Kidney (tissue), 14 donors: ENCODE measurements around the gene DENND4A. TPM values are rescaled to one million over a fixed set of nuclear protein-coding genes. Genes with fewer than 3 reads are reported as not detected.

Experiments used
- DNase-seq, 5 donors: peaks; one replicate each; pipeline ENCODE4 v3.0.0-alpha.2; 2013 to 2020
- FAIRE-seq: peaks from 2 replicates; lab custom pipeline; 2012; peaks lifted over from hg19 to GRCh38; lab: Jason Lieb, UNC
- H3K27ac ChIP-seq, 2 donors: one replicate each; pipeline ENCODE4 v1.7.0; 2013; ENCODE audit warnings: low read depth in 2 of 2, low read length in 2 of 2, inconsistent platforms in 1 of 2
- H3K27me3 ChIP-seq: one replicate; pipeline ENCODE4 v1.7.1; 2013; ENCODE audit warnings: low read length, inconsistent platforms; ENCODE audit not compliant: control insufficient read depth, insufficient read depth
- H3K36me3 ChIP-seq, 3 donors: one replicate each; pipeline versions ENCODE4 v1.7.0 to v1.7.1; 2013; ENCODE audit warnings: low read length in 3 of 3, control low read depth in 1 of 3, inconsistent platforms in 1 of 3; ENCODE audit not compliant: insufficient read depth in 3 of 3, control insufficient read depth in 2 of 3
- H3K4me1 ChIP-seq, 3 donors: one replicate each; pipeline versions ENCODE4 v1.7.0 to v1.7.1; 2013; ENCODE audit warnings: low read length in 3 of 3, inconsistent platforms in 1 of 3, low read depth in 1 of 3; ENCODE audit not compliant: control insufficient read depth in 2 of 3, insufficient read depth in 2 of 3
- H3K4me3 ChIP-seq, 3 donors: one replicate each; pipeline versions ENCODE4 v1.7.0 to v1.8.1; 2013; ENCODE audit warnings: low read length in 3 of 3, control low read depth in 1 of 3, inconsistent platforms in 1 of 3
- H3K9ac ChIP-seq, 3 donors: one replicate each; pipeline versions ENCODE4 v1.7.0 to v1.7.1; 2013; ENCODE audit warnings: low read length in 3 of 3, control low read depth in 1 of 3, inconsistent platforms in 1 of 3
- H3K9me3 ChIP-seq, 3 donors: one replicate each; pipeline versions ENCODE4 v1.7.0 to v1.7.1; 2013; ENCODE audit warnings: low read length in 3 of 3, control low read depth in 1 of 3, inconsistent platforms in 1 of 3; ENCODE audit not compliant: control insufficient read depth in 2 of 3, insufficient read depth in 1 of 3
- CTCF ChIP-seq: IDR thresholded peaks from 3 replicates; pipeline ENCODE4 v1.5.1; 2012; ENCODE audit warnings: mild to moderate bottlenecking, moderate library complexity, borderline replicate concordance; ENCODE audit not compliant: insufficient read depth; ENCODE audit errors: extremely low read depth
- intact Hi-C: fragments of 100-400 bp; cut with DNase I; formaldehyde crosslinking; loops from one replicate; pipeline ENCODE4 v1.11.1; 2022
- polyA plus RNA-seq: library from polyadenylated mRNA; stranded (reverse); fragments of 350-450 nt; fragmentation: Illumina TruSeq; extraction: RNeasy Lipid Tissue Mini Kit (QIAGEN cat#74804); gene quantifications from one replicate; pipeline ENCODE4 v1.2.3, GENCODE V29; 2014; ENCODE audit warnings: low read depth, low replicate concordance; ENCODE audit not compliant: insufficient read depth
- total RNA-seq: library from RNA; stranded (reverse); fragmentation: NEBNext Ultra II Directional; extraction: Animal tissue kit (Norgen Biotek cat#: 25700); gene quantifications from one replicate; pipeline ENCODE4 v1.2.1, GENCODE V29; 2021
- donor health status: control.
- donor health status: control.
- donor health status: control.
- donor health status: control.
- donor health status: control.
- donor health status: DM: yes; HTN: yes; CAD: no.
- donor health status: Normal renal cell carcinoma (clear cell type).

The DENND4A gene
- total and polyA plus RNA-seq, 2 donors from 2014 or later = 8.6 to 35.9 TPM

GRCh38 chr15:65655457-65655856 lies 136.6 kb downstream of the DENND4A start:
- Histone ChIP-seq H3K9me3 (no peaks in the 10 kb centered on the region), H3K27ac (no peak overlapping the region), H3K9ac (no peak overlapping the region), H3K4me1 (no peaks in the 10 kb centered on the region), H3K27me3 (no peaks in the 10 kb centered on the region), H3K36me3 (peaks cover 0 to 13% (median 8%) of the 10 kb centered on the region in 3 donors), H3K4me3 (no peak overlapping the region)
- TF ChIP-seq CTCF = no peak
- DNase-seq (no peak), FAIRE-seq (no peak)
- intact Hi-C loops = no loop called here

GRCh38 chr15:65655026-65655425 lies 137.1 kb downstream of the DENND4A start:
- Histone ChIP-seq H3K36me3 (peaks cover 0 to 14% (median 5%) of the 10 kb centered on the region in 3 donors), H3K9ac (no peak overlapping the region), H3K27ac (no peak overlapping the region), H3K9me3 (no peaks in the 10 kb centered on the region), H3K4me1 (no peaks in the 10 kb centered on the region), H3K4me3 (no peak overlapping the region), H3K27me3 (no peaks in the 10 kb centered on the region)
- no peak for TF ChIP-seq CTCF
- intact Hi-C loops = no loop called here
- DNase-seq (no peak), FAIRE-seq (no peak)

- Histone ChIP-seq H3K9ac (no peak overlapping the region), H3K27ac (no peak overlapping the region), H3K4me3 (no peak overlapping the region), H3K36me3 (peaks cover 0 to 14% (median 3%) of the 10 kb centered on the region in 3 donors), H3K9me3 (no peaks in the 10 kb centered on the region), H3K27me3 (no peaks in the 10 kb centered on the region), H3K4me1 (no peaks in the 10 kb centered on the region)
- DNase-seq (no peak), FAIRE-seq (no peak)
- intact Hi-C loops = no loop called here
- TF ChIP-seq CTCF = no peak
Observed at GRCh38 chr15:65653801-65654521, 138.1 kb downstream of the DENND4A start.
